MCF 10A (cell line): ENCODE data around the gene ITPA. TPM values are rescaled to one million over a fixed set of nuclear protein-coding genes. Genes with fewer than 3 reads are reported as not detected.

Experiments used
- BruUV-seq: library from RNA; stranded (reverse); fragments of 400-500 nt; replicated peaks from 2 replicates; lab custom pipeline; 2021; lab: Mats Ljungman, UMichigan
- CTCF ChIA-PET: fragments of 300-600 bp; sonication (Branson Sonifier 250); formaldehyde crosslinking; extraction: SDS; loops from one replicate; lab custom pipeline; 2021; ENCODE audit warnings: antibody characterized with exemption, inconsistent platforms; lab: Yijun Ruan, JAX
- POLR2A ChIA-PET: fragments of 300-600, 350-650 bp; sonication (Branson Sonifier 250); formaldehyde crosslinking; extraction: SDS; loops from one replicate; lab custom pipeline; 2020; ENCODE audit warnings: antibody characterized with exemption, inconsistent platforms; lab: Yijun Ruan, JAX
- DNase-seq: peaks from one replicate; pipeline ENCODE4 v3.0.0-alpha.2; 2018; ENCODE audit not compliant: unreplicated experiment
- H3K27ac Mint-ChIP-seq: one replicate; pipeline ENCODE4 v1.8.0; 2022; ENCODE audit warnings: mild to moderate bottlenecking, low read depth, mixed read lengths; ENCODE audit not compliant: unreplicated experiment
- H3K27me3 Mint-ChIP-seq: one replicate; pipeline ENCODE4 v1.8.0; 2022; ENCODE audit warnings: mixed read lengths; ENCODE audit not compliant: insufficient read depth, unreplicated experiment
- H3K36me3 Mint-ChIP-seq: one replicate; pipeline ENCODE4 v1.8.0; 2022; ENCODE audit warnings: mild to moderate bottlenecking, moderate library complexity, mixed read lengths; ENCODE audit not compliant: insufficient read depth, unreplicated experiment
- H3K4me1 Mint-ChIP-seq: one replicate; pipeline ENCODE4 v1.8.0; 2022; ENCODE audit warnings: mixed read lengths; ENCODE audit not compliant: insufficient read depth, unreplicated experiment
- H3K4me3 Mint-ChIP-seq: one replicate; pipeline ENCODE4 v1.8.0; 2022; ENCODE audit warnings: mild to moderate bottlenecking, moderate library complexity, mixed read lengths; ENCODE audit not compliant: unreplicated experiment
- H3K9me3 Mint-ChIP-seq: one replicate; pipeline ENCODE4 v1.8.0; 2022; ENCODE audit warnings: mixed read lengths; ENCODE audit not compliant: unreplicated experiment
- intact Hi-C: fragments of 100-400 bp; cut with micrococcal nuclease; formaldehyde crosslinking; loops from 2 replicates; pipeline ENCODE4 v1.14.1; 2022
- total RNA-seq: library from RNA; stranded (reverse); gene quantifications from 2 replicates; pipeline ENCODE4 v1.2.3, GENCODE V29; 2022
- TF ChIP-seq, protein P1 (sequence below): fragments of 200-600 bp; IDR thresholded peaks from one replicate; pipeline ENCODE4 v1.8.0; 2022; ENCODE audit warnings: antibody characterized with exemption, mild to moderate bottlenecking; ENCODE audit not compliant: unreplicated experiment

Gene ITPA
- total RNA-seq, 1 experiment from 2014 or later: 97.1 TPM

DNA sequence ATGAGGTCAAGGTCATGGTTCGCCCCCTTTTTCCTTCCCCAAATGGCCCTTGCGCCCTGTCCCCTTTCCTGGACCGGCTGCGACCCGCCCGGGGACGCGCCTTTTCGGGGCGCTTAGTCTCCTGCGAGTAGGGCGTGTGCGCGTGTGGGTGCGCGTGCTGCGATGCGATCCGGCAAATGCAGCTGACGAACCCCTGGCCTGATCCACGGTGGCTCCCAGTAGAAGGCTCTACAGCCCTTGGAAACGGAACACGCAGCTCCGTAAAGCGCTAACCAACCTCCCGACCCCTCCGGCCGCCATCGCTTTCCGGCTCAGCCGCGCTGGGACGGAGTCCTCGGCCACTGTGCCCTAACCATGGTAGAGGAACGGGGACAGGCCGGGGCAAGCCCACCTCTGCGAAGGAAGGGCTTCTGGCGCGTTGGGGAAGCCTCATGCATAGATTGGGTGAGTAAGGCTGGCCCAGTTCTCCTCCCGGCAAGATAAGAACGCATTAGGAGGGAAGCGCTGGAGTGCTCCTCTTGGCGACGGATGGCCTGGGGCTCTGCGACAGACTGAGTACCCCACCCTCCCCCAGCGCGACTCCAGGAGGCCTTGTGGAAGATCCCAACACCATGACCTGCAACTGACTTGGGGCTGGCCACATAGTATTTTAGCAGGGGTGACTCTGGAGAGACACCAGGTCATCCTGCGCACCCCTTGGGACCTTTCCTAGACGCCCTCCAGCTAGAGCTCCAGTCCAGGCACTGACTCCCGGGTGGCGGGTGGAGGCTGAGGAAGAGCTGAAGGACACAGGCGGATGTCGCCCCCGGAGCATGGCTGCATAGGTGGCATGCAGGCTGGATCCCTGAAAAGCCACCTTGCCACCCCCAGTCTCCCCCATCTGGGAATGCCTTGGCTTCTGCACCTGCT is 30.8 kb downstream of the ITPA start:
- BruUV-seq: TSS peak; percentile 50
- POLR2A ChIA-PET: interaction anchor here (0.6 to 2.8 kb wide), 14 partner anchors 14 to 82 kb away, joined by 3 to 35 read pairs (median 4); partner anchors contain the start of genes FASTKD5, ITPA and UBOX5

DNA sequence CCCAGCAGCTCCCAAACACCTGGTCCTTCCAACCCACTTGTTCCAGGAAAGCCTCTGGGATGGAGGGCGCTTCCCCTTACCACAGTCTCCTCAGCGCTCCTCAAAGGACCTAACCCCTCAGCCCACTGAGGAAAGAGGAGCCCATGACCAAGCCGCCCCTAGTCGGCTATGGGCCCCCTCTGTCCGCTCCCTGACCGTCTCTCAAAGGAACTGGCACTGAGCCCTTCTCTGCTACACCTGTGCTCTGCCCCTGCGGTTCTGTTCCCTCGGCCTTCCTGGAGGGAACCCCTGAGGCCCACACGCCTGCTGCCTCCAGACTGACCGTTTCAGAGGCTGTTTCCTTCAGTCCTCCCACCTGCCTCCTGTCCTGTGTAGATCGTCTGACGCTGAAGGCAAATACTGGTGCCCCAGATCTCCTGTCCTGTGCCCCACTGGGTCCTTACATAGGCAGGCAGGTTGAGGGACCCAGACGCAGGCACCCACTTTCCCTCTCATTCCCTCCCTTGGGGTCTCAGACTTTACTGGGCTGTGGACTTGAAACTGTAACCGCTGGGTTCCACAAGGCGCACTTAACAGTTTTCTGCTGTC is 31.6 kb downstream of the ITPA start:
- POLR2A ChIA-PET: interaction anchor here (2.2 to 2.8 kb wide), 4 partner anchors 11 to 75 kb away, joined by 12 to 35 read pairs (median 20); partner anchors contain the start of gene ITPA
- H3K9me3 Mint-ChIP-seq: no peaks in the 10 kb centered on the region
- peak overlapping the region; percentile 64 for H3K27ac Mint-ChIP-seq
- DNase-seq: no peak
- peak overlapping the region; percentile 86 for H3K4me3 Mint-ChIP-seq
- CTCF ChIA-PET: interaction anchor here (1.8 kb wide), 1 partner anchor 22 kb away, joined by 6 read pairs; no protein-coding TSS in a partner anchor
- H3K36me3 Mint-ChIP-seq: no peaks in the 10 kb centered on the region
- no peaks in the 10 kb centered on the region for H3K27me3 Mint-ChIP-seq
- peaks cover 26% of the 10 kb centered on the region for H3K4me1 Mint-ChIP-seq
- TF ChIP-seq, protein P1, sequence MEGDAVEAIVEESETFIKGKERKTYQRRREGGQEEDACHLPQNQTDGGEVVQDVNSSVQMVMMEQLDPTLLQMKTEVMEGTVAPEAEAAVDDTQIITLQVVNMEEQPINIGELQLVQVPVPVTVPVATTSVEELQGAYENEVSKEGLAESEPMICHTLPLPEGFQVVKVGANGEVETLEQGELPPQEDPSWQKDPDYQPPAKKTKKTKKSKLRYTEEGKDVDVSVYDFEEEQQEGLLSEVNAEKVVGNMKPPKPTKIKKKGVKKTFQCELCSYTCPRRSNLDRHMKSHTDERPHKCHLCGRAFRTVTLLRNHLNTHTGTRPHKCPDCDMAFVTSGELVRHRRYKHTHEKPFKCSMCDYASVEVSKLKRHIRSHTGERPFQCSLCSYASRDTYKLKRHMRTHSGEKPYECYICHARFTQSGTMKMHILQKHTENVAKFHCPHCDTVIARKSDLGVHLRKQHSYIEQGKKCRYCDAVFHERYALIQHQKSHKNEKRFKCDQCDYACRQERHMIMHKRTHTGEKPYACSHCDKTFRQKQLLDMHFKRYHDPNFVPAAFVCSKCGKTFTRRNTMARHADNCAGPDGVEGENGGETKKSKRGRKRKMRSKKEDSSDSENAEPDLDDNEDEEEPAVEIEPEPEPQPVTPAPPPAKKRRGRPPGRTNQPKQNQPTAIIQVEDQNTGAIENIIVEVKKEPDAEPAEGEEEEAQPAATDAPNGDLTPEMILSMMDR: no peak
- BruUV-seq: no TSS peak
- intact Hi-C loops: no loop called here

More for the DNA sequence above, 30.8 kb downstream of the ITPA start:
- Mint-ChIP-seq H3K9me3 (no peaks in the 10 kb centered on the region), H3K27me3 (no peaks in the 10 kb centered on the region), H3K4me1 (peaks cover 33% of the 10 kb centered on the region), H3K4me3 (peak overlapping the region; percentile 86), H3K36me3 (no peaks in the 10 kb centered on the region), H3K27ac (no peak overlapping the region)
- TF ChIP-seq, protein P1: no peak
- intact Hi-C loops: loop anchor here (5.0 kb wide), 1 partner anchor 72 kb away; no protein-coding TSS in a partner anchor
- DNase-seq: no peak
- CTCF ChIA-PET: interaction anchor here (0.6 to 1.8 kb wide), 8 partner anchors 12 to 342 kb away, joined by 3 to 9 read pairs (median 4); no protein-coding TSS in a partner anchor

DNA sequence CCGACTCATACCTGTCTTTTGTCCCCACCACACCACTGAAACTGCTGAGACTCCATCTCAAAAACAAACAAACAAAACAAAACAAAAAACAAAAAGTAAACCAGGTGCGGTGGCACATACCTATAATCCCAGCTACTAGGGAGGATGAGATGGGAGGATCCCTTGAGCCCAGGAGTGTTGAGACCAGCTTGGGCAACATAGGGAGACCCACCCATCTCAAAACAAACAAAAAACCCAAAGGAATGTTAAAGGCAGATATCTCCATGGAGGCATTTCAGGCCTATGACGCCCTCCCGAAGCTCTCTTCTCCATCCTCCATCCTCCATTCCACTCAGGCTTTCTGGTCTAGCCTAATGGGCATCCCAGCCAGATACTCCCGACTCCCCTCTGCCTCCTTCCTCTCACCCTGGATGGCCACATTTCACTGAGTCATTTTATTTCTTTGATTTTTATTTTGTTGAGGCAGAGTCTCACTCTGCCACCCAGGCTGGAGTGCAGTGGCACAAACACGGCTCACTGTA is 32.9 kb downstream of the ITPA start:
- no peaks in the 10 kb centered on the region for H3K9me3 Mint-ChIP-seq
- H3K27me3 Mint-ChIP-seq: no peaks in the 10 kb centered on the region
- no TSS peak for BruUV-seq
- intact Hi-C loops: no loop called here
- DNase-seq: no peak
- peaks cover 15% of the 10 kb centered on the region for H3K4me1 Mint-ChIP-seq
- H3K27ac Mint-ChIP-seq: no peak overlapping the region
- TF ChIP-seq, protein P1: no peak
- CTCF ChIA-PET: interaction anchor here (0.6 to 1.0 kb wide), 2 partner anchors 11 to 73 kb away, joined by 4 read pairs; no protein-coding TSS in a partner anchor
- POLR2A ChIA-PET: interaction anchor here (0.5 to 2.2 kb wide), 2 partner anchors 9 to 39 kb away, joined by 3 to 12 read pairs; no protein-coding TSS in a partner anchor
- H3K36me3 Mint-ChIP-seq: peaks cover under 1% of the 10 kb centered on the region
- no peak overlapping the region for H3K4me3 Mint-ChIP-seq
